Measurements from ENCODE around the gene MYT1. TPM values are rescaled to one million over a fixed set of nuclear protein-coding genes. Genes with fewer than 3 reads are reported as not detected.

The MYT1 gene
- total and polyA plus RNA-seq, 2 of the 13 experiments (the other 11 are each of a cell fraction or from before 2014, with no cell fraction given): 0.58 to 2.5 TPM

GRCh38 chr20:64161356-64162238 lies 2.7 kb upstream of the MYT1 start (continued):
- TF ChIP-seq MAFF (IDR thresholded peaks at IDR 0.05; ENCODE audit: low read depth, low read length) (no peak), SATB2 (CRISPR knock-in tag; IDR thresholded peaks at IDR 0.05) (peak; percentile 98), ZNF414 (CRISPR knock-in tag; IDR thresholded peaks at IDR 0.05) (peak; percentile 94), ZNF317 (CRISPR knock-in tag; IDR thresholded peaks at IDR 0.05) (peak; percentile 92), ZNF329 (CRISPR knock-in tag; IDR thresholded peaks at IDR 0.05; ENCODE audit: low read depth) (peak; percentile 83; the same call in 1 of the 2 replicates), ZBTB26 (CRISPR knock-in tag; IDR thresholded peaks at IDR 0.05; ENCODE audit: borderline replicate concordance) (peak; percentile 96), ARNT2 (CRISPR knock-in tag; IDR thresholded peaks at IDR 0.05; ENCODE audit: low read depth) (peak; percentile 96), ZNF276 (CRISPR knock-in tag; IDR thresholded peaks at IDR 0.05; ENCODE audit: low read depth) (0 out of 2 replicates have a peak, but pooled peaks have one; percentile 59), MXI1 (IDR thresholded peaks at IDR 0.05; ENCODE audit: borderline replicate concordance, low read depth, low read length) (peak; percentile 71; the same call in 1 of the 3 replicates), ZNF772 (CRISPR knock-in tag; IDR thresholded peaks at IDR 0.05) (peak; percentile 99), PBX3 (CRISPR knock-in tag; IDR thresholded peaks at IDR 0.05; ENCODE audit: borderline replicate concordance) (peak; percentile 95), SMAD3 (CRISPR knock-in tag; IDR thresholded peaks at IDR 0.05) (peak; percentile 99), ZNF230 (CRISPR knock-in tag; IDR thresholded peaks at IDR 0.05) (peak; percentile 91; the same call in 1 of the 2 replicates), AKAP8 (CRISPR knock-in tag; IDR thresholded peaks at IDR 0.05) (0 out of 2 replicates have a peak, but pooled peaks have one; percentile 63), ZBTB10 (CRISPR knock-in tag; IDR thresholded peaks at IDR 0.05; ENCODE audit: borderline replicate concordance) (peak; percentile 93; the same call in 1 of the 2 replicates), ZFP36L1 (CRISPR knock-in tag; IDR thresholded peaks at IDR 0.05) (peak; percentile 99)

Measured in HepG2 (cell line).